H1 (cell line): ENCODE measurements around the gene ICA1. TPM values are rescaled to one million over a fixed set of nuclear protein-coding genes. Genes with fewer than 3 reads are reported as not detected.
"Not testable (repeated sequence)": the region's sequence is repeated elsewhere in the genome, so short reads cannot be mapped to it uniquely, and the experiment has no call there.

Experiments
- CTCF ChIA-PET: fragments of 300-600 bp; sonication (Branson Sonifier 250); formaldehyde crosslinking; loops from one replicate; lab custom pipeline; 2021; ENCODE audit not compliant: partially characterized antibody; lab: Charles Lee
- POLR2A ChIA-PET: fragments of 300-600 bp; sonication (Branson Sonifier 250); formaldehyde crosslinking; loops from one replicate; lab custom pipeline; 2021; ENCODE audit warnings: inconsistent platforms; ENCODE audit not compliant: partially characterized antibody; lab: Charles Lee
- DNase-seq, 2 experiments: peaks; one replicate each; pipeline versions ENCODE4 v3.0.0 to v3.0.0-alpha.2; 2010 to 2022; ENCODE audit warnings: low spot score in 2 of 2, low read depth in 1 of 2, mixed read lengths in 1 of 2
- FAIRE-seq: peaks from 2 replicates; lab custom pipeline; 2011; peaks lifted over from hg19 to GRCh38; lab: Jason Lieb, UNC
- H2AFZ ChIP-seq: 2 replicates; pipeline ENCODE4 v1.8.1; 2012; ENCODE audit warnings: low read length, inconsistent platforms
- H2AK5ac ChIP-seq: 2 replicates; pipeline ENCODE4 v1.6.1; 2013; ENCODE audit warnings: low read depth, low read length
- H2BK120ac ChIP-seq: replicated peaks from 2 replicates; pipeline ENCODE3; 2013; ENCODE audit warnings: low read depth, low read length, inconsistent platforms
- H2BK12ac ChIP-seq: 2 replicates; pipeline ENCODE4 v1.6.1; 2013; ENCODE audit warnings: low read depth, low read length
- H2BK15ac ChIP-seq: 2 replicates; pipeline ENCODE4 v1.6.1; 2013; ENCODE audit warnings: low read length
- H2BK20ac ChIP-seq: 2 replicates; pipeline ENCODE4 v1.6.1; 2013; ENCODE audit warnings: low read length
- H2BK5ac ChIP-seq: 2 replicates; pipeline ENCODE4 v1.6.1; 2013; ENCODE audit warnings: low read depth, low read length
- H3K14ac ChIP-seq: 2 replicates; pipeline ENCODE4 v1.6.1; 2013; ENCODE audit warnings: inconsistent platforms; ENCODE audit not compliant: insufficient read length
- H3K18ac ChIP-seq: 2 replicates; pipeline ENCODE4 v1.6.1; 2013; ENCODE audit warnings: low read length; ENCODE audit errors: extremely low read depth
- H3K23ac ChIP-seq: 2 replicates; pipeline ENCODE4 v1.6.1; 2013; ENCODE audit warnings: inconsistent platforms; ENCODE audit not compliant: insufficient read length
- H3K23me2 ChIP-seq: 2 replicates; pipeline ENCODE4 v1.6.1; 2013; ENCODE audit warnings: low read depth, low read length
- H3K27ac ChIP-seq: 2 replicates; pipeline ENCODE4 v1.6.1; 2011; ENCODE audit warnings: low read depth, low read length, inconsistent platforms
- H3K27me3 ChIP-seq, 4 experiments: replicated peaks in 1 of 4; 1 replicate in 1 of 4; 2 replicates in 3 of 4; pipeline versions ENCODE4 v1.6.1 to v1.8.1; 2011 to 2013; ENCODE audit warnings: low read length in 3 of 4, mild to moderate bottlenecking in 3 of 4, inconsistent platforms in 2 of 4, mixed read lengths in 2 of 4, moderate library complexity in 1 of 4; ENCODE audit not compliant: control insufficient read depth in 3 of 4, insufficient read depth in 3 of 4; ENCODE audit errors: extremely low read depth in 1 of 4
- H3K36me3 ChIP-seq, 4 experiments: 2 replicates each; pipeline versions ENCODE4 v1.6.1 to v1.8.1; 2011 to 2013; ENCODE audit warnings: mild to moderate bottlenecking in 4 of 4, low read length in 3 of 4, moderate library complexity in 2 of 4, control low read depth in 1 of 4, inconsistent platforms in 1 of 4; ENCODE audit not compliant: insufficient read depth in 4 of 4, control insufficient read depth in 2 of 4
- H3K4ac ChIP-seq: replicated peaks from 2 replicates; pipeline ENCODE3; 2013; ENCODE audit warnings: low read length, low read depth, mixed read lengths, inconsistent platforms; ENCODE audit not compliant: insufficient read length
- H3K4me1 ChIP-seq, 4 experiments: replicated peaks in 1 of 4; 1 replicate in 1 of 4; 2 replicates in 3 of 4; pipeline versions ENCODE4 v1.6.1 to v1.8.1; 2011 to 2013; ENCODE audit warnings: low read length in 3 of 4, inconsistent platforms in 2 of 4, mixed read lengths in 1 of 4; ENCODE audit not compliant: insufficient read depth in 4 of 4, control insufficient read depth in 3 of 4
- H3K4me2 ChIP-seq, 2 experiments: 2 replicates each; pipeline versions ENCODE4 v1.6.1 to v1.8.1; 2011 to 2013; ENCODE audit warnings: low read depth in 2 of 2, low read length in 2 of 2, control low read depth in 1 of 2, inconsistent platforms in 1 of 2, mild to moderate bottlenecking in 1 of 2; ENCODE audit not compliant: insufficient read depth in 1 of 2
- H3K4me3 ChIP-seq, 4 experiments: fragments of 200-600, 300-600 bp in 1 of 4; sonication (generic), shearing (Covaris generic), sonication (Bioruptor Twin) in 1 of 4; 2 replicates each; pipeline versions ENCODE4 v1.5.1 to v1.8.1; 2011 to 2016; ENCODE audit warnings: low read length in 4 of 4, low read depth in 3 of 4, control low read depth in 2 of 4, inconsistent platforms in 2 of 4, mild to moderate bottlenecking in 2 of 4, mixed read lengths in 1 of 4, moderate library complexity in 1 of 4; ENCODE audit not compliant: insufficient read depth in 2 of 4; ENCODE audit errors: extremely low read depth in 1 of 4
- H3K56ac ChIP-seq: replicated peaks from 2 replicates; pipeline ENCODE3; 2013; ENCODE audit warnings: low read depth, mild to moderate bottlenecking, mixed read lengths, low read length, inconsistent platforms; ENCODE audit not compliant: insufficient read length
- H3K79me1 ChIP-seq: 2 replicates; pipeline ENCODE4 v1.6.1; 2013; ENCODE audit warnings: low read depth, low read length, control low read depth
- H3K79me2 ChIP-seq, 2 experiments: 2 replicates each; pipeline versions ENCODE4 v1.6.1 to v1.8.1; 2012 to 2013; ENCODE audit warnings: low read length in 2 of 2, mild to moderate bottlenecking in 2 of 2, inconsistent platforms in 1 of 2; ENCODE audit not compliant: insufficient read depth in 2 of 2, control insufficient read depth in 1 of 2
- H3K9ac ChIP-seq, 4 experiments: replicated peaks in 1 of 4; 1 replicate in 1 of 4; 2 replicates in 3 of 4; pipeline versions ENCODE4 v1.6.1 to v1.8.1; 2011 to 2013; ENCODE audit warnings: low read depth in 3 of 4, low read length in 3 of 4, control low read depth in 2 of 4, mild to moderate bottlenecking in 2 of 4, moderate library complexity in 2 of 4, inconsistent platforms in 1 of 4; ENCODE audit errors: extremely low read depth in 1 of 4
- H3K9me3 ChIP-seq, 2 experiments: 2 replicates each; pipeline versions ENCODE4 v1.6.1 to v1.8.1; 2012 to 2013; ENCODE audit warnings: mild to moderate bottlenecking in 2 of 2, moderate library complexity in 2 of 2, control low read depth in 1 of 2, inconsistent platforms in 1 of 2, low read depth in 1 of 2, low read length in 1 of 2, mixed read lengths in 1 of 2; ENCODE audit not compliant: insufficient read depth in 2 of 2
- H4K20me1 ChIP-seq, 2 experiments: replicated peaks in 1 of 2; 2 replicates each; pipeline versions ENCODE3 to v1.8.1; 2011 to 2013; ENCODE audit warnings: inconsistent platforms in 2 of 2, low read length in 2 of 2, mild to moderate bottlenecking in 1 of 2; ENCODE audit not compliant: insufficient read depth in 2 of 2, control insufficient read depth in 1 of 2
- H4K5ac ChIP-seq: 2 replicates; pipeline ENCODE4 v1.6.1; 2013; ENCODE audit warnings: low read length, low read depth, mixed read lengths, inconsistent platforms; ENCODE audit not compliant: insufficient read length
- H4K8ac ChIP-seq: 2 replicates; pipeline ENCODE4 v1.8.0; 2013; ENCODE audit warnings: mild to moderate bottlenecking, moderate library complexity, low read length, inconsistent platforms; ENCODE audit not compliant: insufficient read depth; ENCODE audit errors: extremely low read depth
- H4K91ac ChIP-seq: replicated peaks from 2 replicates; pipeline ENCODE3; 2013; ENCODE audit warnings: low read length, mixed read lengths, inconsistent platforms; ENCODE audit not compliant: insufficient read length
- WGBS, 2 experiments: shearing (Covaris generic) in 1 of 2; methylation state at CpG; one replicate each; pipeline versions ENCODE4 v1.1.6 to v1.1.7; 2013 to 2015; ENCODE audit warnings: low lambda C conversion rate in 2 of 2, mixed read lengths in 2 of 2, inconsistent platforms in 1 of 2, low coverage in 1 of 2, missing lambda C conversion rate in 1 of 2; ENCODE audit not compliant: insufficient replicate concordance in 2 of 2, insufficient coverage in 1 of 2, insufficient read length in 1 of 2; ENCODE audit errors: extremely low coverage in 1 of 2, missing lambda C conversion rate in 1 of 2; 5-methylcytosine and 5-hydroxymethylcytosine counted together
- polyA plus RNA-seq, 7 experiments: library from polyadenylated mRNA; depleted of rRNA in 3 of 7; stranded (reverse) in 5 of 7; unstranded in 2 of 7; fragments of >200 nt in 5 of 7; fragments of 200-250 nt in 2 of 7; gene quantifications; 1 replicate in 5 of 7; 2 replicates in 1 of 7; 4 replicates in 1 of 7; pipeline versions ENCODE4 v1.2.1 to v1.2.3, GENCODE V29; 2011 to 2013; ENCODE audit warnings: missing spikeins in 2 of 7, mixed read lengths in 2 of 7
- total RNA-seq: library from RNA; stranded (reverse); fragmentation: NEBNext Ultra II Directional; extraction: Animal tissue kit (Norgen Biotek cat#: 25700); gene quantifications from 2 replicates; pipeline ENCODE4 v1.2.1, GENCODE V29; 2021

Gene ICA1
- total and polyA plus RNA-seq, 2 of the 8 experiments (the other 6 are each of a cell fraction or from before 2014, with no cell fraction given) = 14.9 to 37.1 TPM

DNA sequence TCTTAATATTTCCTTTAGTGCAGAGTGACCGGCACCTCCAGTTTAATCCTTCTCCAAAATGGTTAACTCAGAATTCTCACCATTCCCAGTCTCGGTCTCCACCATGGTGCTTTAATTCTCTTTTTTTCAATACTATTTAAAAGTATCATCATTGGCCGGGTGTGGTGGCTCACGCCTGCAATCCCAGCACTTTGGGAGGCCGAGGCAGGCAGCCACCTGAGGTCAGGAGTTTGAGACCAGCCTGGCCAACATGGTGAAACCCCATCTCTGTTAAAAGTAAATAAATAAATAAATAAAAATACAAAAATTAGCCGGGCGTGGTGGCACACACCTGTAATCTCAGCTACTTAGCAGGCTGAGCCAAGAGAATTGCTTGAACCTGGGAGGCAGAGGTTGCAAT is 35.1 kb upstream of the ICA1 start:
- not testable (repeated sequence) for H3K14ac ChIP-seq, H3K79me1 ChIP-seq, H3K4me3 ChIP-seq, H3K27me3 ChIP-seq, H3K23me2 ChIP-seq, H3K18ac ChIP-seq, H4K91ac ChIP-seq, H3K9me3 ChIP-seq, FAIRE-seq, DNase-seq, H3K4me1 ChIP-seq, H2AFZ ChIP-seq, H2BK15ac ChIP-seq, H3K27ac ChIP-seq, H3K79me2 ChIP-seq, H2BK5ac ChIP-seq, H3K23ac ChIP-seq, H4K8ac ChIP-seq, H2BK20ac ChIP-seq, H4K20me1 ChIP-seq, H3K9ac ChIP-seq, H2AK5ac ChIP-seq, H2BK120ac ChIP-seq, H3K36me3 ChIP-seq, H4K5ac ChIP-seq, H3K4me2 ChIP-seq, H3K56ac ChIP-seq, H2BK12ac ChIP-seq, H3K4ac ChIP-seq
- ChIA-PET CTCF (interaction anchor here (0.6 to 4.3 kb wide), 16 partner anchors 9 to 635 kb away, joined by 3 to 40 read pairs (median 4); no protein-coding TSS in a partner anchor), POLR2A (interaction anchor here (0.9 to 1.5 kb wide), 2 partner anchors 75 to 657 kb away, joined by 3 to 5 read pairs; partner anchors contain the start of gene UMAD1)
- 86% methylated on average over 7 of the region's 7 CpGs; no CpG with 5 or more reads in 1 of the 2 experiments for WGBS, 2 experiments
